HepG2 (cell line): Measurements from ENCODE around the gene NUAK2.

Source experiments
- TAF1 ChIP-seq: sonication (generic); formaldehyde crosslinking; IDR thresholded peaks from 2 replicates; pipeline ENCODE4 v1.4.0; 2020; ENCODE audit warnings: missing genetic modification reagents
- ZSCAN30 ChIP-seq: sonication (generic); formaldehyde crosslinking; IDR thresholded peaks from 2 replicates; pipeline ENCODE4 v1.5.0; 2020; ENCODE audit warnings: mild to moderate bottlenecking, missing genetic modification reagents

DNA sequence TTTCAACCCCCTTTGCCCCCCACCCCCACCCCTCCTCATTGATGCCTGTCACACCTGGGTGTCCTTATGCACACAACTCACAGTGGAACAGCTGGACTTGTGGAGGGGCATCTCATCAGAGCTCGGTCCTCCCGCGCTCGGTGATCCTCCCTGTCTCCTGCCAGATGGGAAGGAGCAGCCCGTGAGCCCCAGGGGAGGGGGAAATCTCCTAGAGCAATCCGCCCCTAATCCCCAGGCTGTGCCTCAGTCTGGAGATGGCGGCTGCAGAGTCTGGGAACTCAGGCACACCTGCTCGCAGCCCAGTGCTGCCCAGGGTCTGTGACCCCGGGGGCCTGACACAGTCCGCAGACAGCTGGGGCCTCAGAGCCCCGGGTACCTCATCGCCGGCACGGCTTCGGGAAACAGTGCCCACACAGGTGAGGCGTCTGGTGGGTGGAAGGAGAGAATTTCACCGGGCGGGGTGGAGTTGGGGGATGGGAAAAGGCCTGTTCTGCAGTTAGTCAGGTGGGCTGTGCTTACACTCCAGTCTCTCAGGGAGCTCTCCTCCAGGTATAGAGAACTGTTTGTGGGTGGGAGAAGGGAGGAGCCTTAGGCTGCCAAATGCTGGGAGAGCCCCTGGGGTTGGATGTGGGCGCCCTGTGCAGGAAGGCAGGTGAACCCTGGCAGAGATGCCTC lies 64.5 kb downstream of the NUAK2 start:
- TF ChIP-seq ZSCAN30 (CRISPR knock-in tag) (no peak), TAF1 (CRISPR knock-in tag) (no peak)
